HEK293 (cell line): ENCODE results near the gene RSPH3.

Experiments
- CTCF ChIA-PET: fragments of 350-600 bp; formaldehyde crosslinking; extraction: SDS; loops from one replicate; lab custom pipeline; 2021; ENCODE audit warnings: antibody characterized with exemption; lab: Yijun Ruan, JAX
- POLR2A ChIA-PET: fragments of 300-600 bp; formaldehyde crosslinking; extraction: SDS; loops from one replicate; lab custom pipeline; 2020; ENCODE audit warnings: antibody characterized with exemption, inconsistent platforms; lab: Yijun Ruan, JAX
- H3K27ac ChIP-seq: fragments of 200-500 bp; sonication (Bioruptor generic); 2 replicates; pipeline ENCODE4 v1.5.1; 2014; ENCODE audit warnings: low read depth, low read length, control low read depth, inconsistent platforms; ENCODE audit errors: extremely low read depth
- H3K36me3 ChIP-seq, 2 experiments: fragments of 200-500 bp in 1 of 2; sonication (Bioruptor generic) in 1 of 2; 1 replicate in 1 of 2; 2 replicates in 1 of 2; pipeline ENCODE4 v1.5.1; 2014 to 2017; ENCODE audit warnings: inconsistent platforms in 2 of 2, low read length in 2 of 2; ENCODE audit not compliant: control insufficient read depth in 2 of 2, insufficient read depth in 1 of 2
- H3K4me1 ChIP-seq: fragments of 200-500 bp; sonication (Bioruptor generic); 2 replicates; pipeline ENCODE4 v1.5.1; 2014; ENCODE audit warnings: mild to moderate bottlenecking, low read length, inconsistent platforms; ENCODE audit not compliant: control insufficient read depth, insufficient read depth
- H3K4me3 ChIP-seq: 2 replicates; pipeline ENCODE4 v1.5.1; 2011; ENCODE audit warnings: low read depth, mild to moderate bottlenecking, control low read depth, low read length, moderate library complexity
- H3K9me3 ChIP-seq: fragments of 200-500 bp; sonication (Bioruptor generic); 2 replicates; pipeline ENCODE4 v1.5.1; 2014; ENCODE audit warnings: low read depth, low read length, inconsistent platforms; ENCODE audit not compliant: control insufficient read depth, insufficient read depth
- BCL11A ChIP-seq: fragments of 450-650 bp; formaldehyde crosslinking; IDR thresholded peaks from 2 replicates; pipeline ENCODE4 v1.5.1; 2016; ENCODE audit warnings: low read depth, missing biosample characterization, missing genetic modification characterization
- KLF1 ChIP-seq: fragments of 450-650 bp; formaldehyde crosslinking; IDR thresholded peaks from 2 replicates; pipeline ENCODE4 v1.5.1; 2016; ENCODE audit warnings: missing biosample characterization, missing genetic modification characterization
- WT1 ChIP-seq: fragments of 450-650 bp; formaldehyde crosslinking; IDR thresholded peaks from 2 replicates; pipeline ENCODE4 v1.5.1; 2016; ENCODE audit warnings: missing biosample characterization, missing genetic modification characterization
- ZNF133 ChIP-seq: fragments of 450-650 bp; formaldehyde crosslinking; IDR thresholded peaks from 2 replicates; pipeline ENCODE4 v1.5.1; 2016; ENCODE audit warnings: missing biosample characterization, missing genetic modification characterization
- ZNF157 ChIP-seq: fragments of 450-650 bp; formaldehyde crosslinking; IDR thresholded peaks from 2 replicates; pipeline ENCODE4 v1.5.1; 2016; ENCODE audit warnings: missing biosample characterization, missing genetic modification characterization
- ZNF248 ChIP-seq: fragments of 450-650 bp; formaldehyde crosslinking; IDR thresholded peaks from 2 replicates; pipeline ENCODE4 v1.5.1; 2017; ENCODE audit warnings: missing biosample characterization, missing genetic modification characterization
- ZNF302 ChIP-seq: fragments of 450-650 bp; formaldehyde crosslinking; IDR thresholded peaks from 2 replicates; pipeline ENCODE4 v1.5.1; 2016; ENCODE audit warnings: missing biosample characterization, missing genetic modification characterization, low read depth
- ZNF521 ChIP-seq: fragments of 450-650 bp; formaldehyde crosslinking; IDR thresholded peaks from 2 replicates; pipeline ENCODE4 v1.5.1; 2017; ENCODE audit warnings: missing biosample characterization, mild to moderate bottlenecking, missing genetic modification characterization
- ZNF596 ChIP-seq: fragments of 450-650 bp; IDR thresholded peaks from 2 replicates; pipeline ENCODE4 v1.5.0; 2018; ENCODE audit warnings: missing biosample characterization, mild to moderate bottlenecking, missing genetic modification characterization, moderate library complexity
- ZNF830 ChIP-seq: fragments of 450-650 bp; IDR thresholded peaks from 2 replicates; pipeline ENCODE4 v1.5.0; 2018; ENCODE audit warnings: missing biosample characterization, missing genetic modification characterization, low read depth, mild to moderate bottlenecking, moderate library complexity
- TF ChIP-seq, protein P1 (sequence below): fragments of 450-650 bp; formaldehyde crosslinking; IDR thresholded peaks from 2 replicates; pipeline ENCODE4 v1.5.1; 2016; ENCODE audit warnings: missing biosample characterization, missing genetic modification characterization
- TF ChIP-seq, protein P2 (sequence below): IDR thresholded peaks from 2 replicates; pipeline ENCODE4 v1.6.1; 2011; ENCODE audit warnings: mild to moderate bottlenecking, low read depth, low read length, borderline replicate concordance
- TF ChIP-seq, protein P3 (sequence below): fragments of 450-650 bp; formaldehyde crosslinking; IDR thresholded peaks from 2 replicates; pipeline ENCODE4 v1.5.1; 2016; ENCODE audit warnings: missing biosample characterization, missing genetic modification characterization
- TF ChIP-seq, protein P4 (sequence below): fragments of 450-650 bp; formaldehyde crosslinking; IDR thresholded peaks from 2 replicates; pipeline ENCODE4 v1.5.1; 2016; ENCODE audit warnings: missing biosample characterization, missing genetic modification characterization, borderline replicate concordance
- TF ChIP-seq, protein P5 (sequence below): fragments of 450-650 bp; formaldehyde crosslinking; IDR thresholded peaks from 2 replicates; pipeline ENCODE4 v1.5.1; 2016; ENCODE audit warnings: missing biosample characterization, missing genetic modification characterization

RSPH3 gene

DNA sequence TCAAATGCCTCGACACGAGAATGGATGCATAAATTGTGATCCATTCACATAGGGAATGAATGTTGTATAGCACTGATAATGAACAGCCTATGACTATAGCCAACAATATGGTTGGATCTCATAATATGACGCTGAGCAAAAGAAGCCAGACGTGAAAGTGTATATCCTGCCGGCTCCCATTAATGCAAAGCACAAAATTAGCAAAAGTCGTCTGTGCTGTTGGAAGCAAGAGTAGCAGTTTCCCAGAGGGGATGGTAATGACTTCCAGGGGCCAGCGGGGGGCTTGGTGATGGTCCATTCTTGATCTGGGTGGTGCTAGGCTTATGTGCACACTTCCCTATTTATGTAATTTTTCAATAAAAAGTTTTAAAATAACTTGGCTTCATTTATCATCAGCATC, 45.8 kb upstream of the RSPH3 start (continued):
- TF ChIP-seq, protein P1, sequence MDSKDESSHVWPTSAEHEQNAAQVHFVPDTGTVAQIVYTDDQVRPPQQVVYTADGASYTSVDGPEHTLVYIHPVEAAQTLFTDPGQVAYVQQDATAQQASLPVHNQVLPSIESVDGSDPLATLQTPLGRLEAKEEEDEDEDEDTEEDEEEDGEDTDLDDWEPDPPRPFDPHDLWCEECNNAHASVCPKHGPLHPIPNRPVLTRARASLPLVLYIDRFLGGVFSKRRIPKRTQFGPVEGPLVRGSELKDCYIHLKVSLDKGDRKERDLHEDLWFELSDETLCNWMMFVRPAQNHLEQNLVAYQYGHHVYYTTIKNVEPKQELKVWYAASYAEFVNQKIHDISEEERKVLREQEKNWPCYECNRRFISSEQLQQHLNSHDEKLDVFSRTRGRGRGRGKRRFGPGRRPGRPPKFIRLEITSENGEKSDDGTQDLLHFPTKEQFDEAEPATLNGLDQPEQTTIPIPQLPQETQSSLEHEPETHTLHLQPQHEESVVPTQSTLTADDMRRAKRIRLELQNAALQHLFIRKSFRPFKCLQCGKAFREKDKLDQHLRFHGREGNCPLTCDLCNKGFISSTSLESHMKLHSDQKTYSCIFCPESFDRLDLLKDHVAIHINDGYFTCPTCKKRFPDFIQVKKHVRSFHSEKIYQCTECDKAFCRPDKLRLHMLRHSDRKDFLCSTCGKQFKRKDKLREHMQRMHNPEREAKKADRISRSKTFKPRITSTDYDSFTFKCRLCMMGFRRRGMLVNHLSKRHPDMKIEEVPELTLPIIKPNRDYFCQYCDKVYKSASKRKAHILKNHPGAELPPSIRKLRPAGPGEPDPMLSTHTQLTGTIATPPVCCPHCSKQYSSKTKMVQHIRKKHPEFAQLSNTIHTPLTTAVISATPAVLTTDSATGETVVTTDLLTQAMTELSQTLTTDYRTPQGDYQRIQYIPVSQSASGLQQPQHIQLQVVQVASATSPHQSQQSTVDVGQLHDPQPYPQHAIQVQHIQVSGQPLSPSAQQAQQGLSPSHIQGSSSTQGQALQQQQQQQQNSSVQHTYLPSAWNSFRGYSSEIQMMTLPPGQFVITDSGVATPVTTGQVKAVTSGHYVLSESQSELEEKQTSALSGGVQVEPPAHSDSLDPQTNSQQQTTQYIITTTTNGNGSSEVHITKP (tag by site-specific recombination), result no peak
- TF ChIP-seq WT1 (tag by site-specific recombination), result no peak
- no peak for TF ChIP-seq ZNF157
- TF ChIP-seq, protein P2, sequence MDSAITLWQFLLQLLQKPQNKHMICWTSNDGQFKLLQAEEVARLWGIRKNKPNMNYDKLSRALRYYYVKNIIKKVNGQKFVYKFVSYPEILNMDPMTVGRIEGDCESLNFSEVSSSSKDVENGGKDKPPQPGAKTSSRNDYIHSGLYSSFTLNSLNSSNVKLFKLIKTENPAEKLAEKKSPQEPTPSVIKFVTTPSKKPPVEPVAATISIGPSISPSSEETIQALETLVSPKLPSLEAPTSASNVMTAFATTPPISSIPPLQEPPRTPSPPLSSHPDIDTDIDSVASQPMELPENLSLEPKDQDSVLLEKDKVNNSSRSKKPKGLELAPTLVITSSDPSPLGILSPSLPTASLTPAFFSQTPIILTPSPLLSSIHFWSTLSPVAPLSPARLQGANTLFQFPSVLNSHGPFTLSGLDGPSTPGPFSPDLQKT, result no peak
- TF ChIP-seq BCL11A (tag by site-specific recombination), result no peak
- no peak for TF ChIP-seq ZNF248 (tag by site-specific recombination)
- TF ChIP-seq, protein P3, sequence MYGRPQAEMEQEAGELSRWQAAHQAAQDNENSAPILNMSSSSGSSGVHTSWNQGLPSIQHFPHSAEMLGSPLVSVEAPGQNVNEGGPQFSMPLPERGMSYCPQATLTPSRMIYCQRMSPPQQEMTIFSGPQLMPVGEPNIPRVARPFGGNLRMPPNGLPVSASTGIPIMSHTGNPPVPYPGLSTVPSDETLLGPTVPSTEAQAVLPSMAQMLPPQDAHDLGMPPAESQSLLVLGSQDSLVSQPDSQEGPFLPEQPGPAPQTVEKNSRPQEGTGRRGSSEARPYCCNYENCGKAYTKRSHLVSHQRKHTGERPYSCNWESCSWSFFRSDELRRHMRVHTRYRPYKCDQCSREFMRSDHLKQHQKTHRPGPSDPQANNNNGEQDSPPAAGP (tag by site-specific recombination), result no peak
- no peak for TF ChIP-seq ZNF521 (tag by site-specific recombination)
- TF ChIP-seq, protein P4, sequence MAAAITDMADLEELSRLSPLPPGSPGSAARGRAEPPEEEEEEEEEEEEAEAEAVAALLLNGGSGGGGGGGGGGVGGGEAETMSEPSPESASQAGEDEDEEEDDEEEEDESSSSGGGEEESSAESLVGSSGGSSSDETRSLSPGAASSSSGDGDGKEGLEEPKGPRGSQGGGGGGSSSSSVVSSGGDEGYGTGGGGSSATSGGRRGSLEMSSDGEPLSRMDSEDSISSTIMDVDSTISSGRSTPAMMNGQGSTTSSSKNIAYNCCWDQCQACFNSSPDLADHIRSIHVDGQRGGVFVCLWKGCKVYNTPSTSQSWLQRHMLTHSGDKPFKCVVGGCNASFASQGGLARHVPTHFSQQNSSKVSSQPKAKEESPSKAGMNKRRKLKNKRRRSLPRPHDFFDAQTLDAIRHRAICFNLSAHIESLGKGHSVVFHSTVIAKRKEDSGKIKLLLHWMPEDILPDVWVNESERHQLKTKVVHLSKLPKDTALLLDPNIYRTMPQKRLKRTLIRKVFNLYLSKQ (tag by site-specific recombination), result no peak

DNA sequence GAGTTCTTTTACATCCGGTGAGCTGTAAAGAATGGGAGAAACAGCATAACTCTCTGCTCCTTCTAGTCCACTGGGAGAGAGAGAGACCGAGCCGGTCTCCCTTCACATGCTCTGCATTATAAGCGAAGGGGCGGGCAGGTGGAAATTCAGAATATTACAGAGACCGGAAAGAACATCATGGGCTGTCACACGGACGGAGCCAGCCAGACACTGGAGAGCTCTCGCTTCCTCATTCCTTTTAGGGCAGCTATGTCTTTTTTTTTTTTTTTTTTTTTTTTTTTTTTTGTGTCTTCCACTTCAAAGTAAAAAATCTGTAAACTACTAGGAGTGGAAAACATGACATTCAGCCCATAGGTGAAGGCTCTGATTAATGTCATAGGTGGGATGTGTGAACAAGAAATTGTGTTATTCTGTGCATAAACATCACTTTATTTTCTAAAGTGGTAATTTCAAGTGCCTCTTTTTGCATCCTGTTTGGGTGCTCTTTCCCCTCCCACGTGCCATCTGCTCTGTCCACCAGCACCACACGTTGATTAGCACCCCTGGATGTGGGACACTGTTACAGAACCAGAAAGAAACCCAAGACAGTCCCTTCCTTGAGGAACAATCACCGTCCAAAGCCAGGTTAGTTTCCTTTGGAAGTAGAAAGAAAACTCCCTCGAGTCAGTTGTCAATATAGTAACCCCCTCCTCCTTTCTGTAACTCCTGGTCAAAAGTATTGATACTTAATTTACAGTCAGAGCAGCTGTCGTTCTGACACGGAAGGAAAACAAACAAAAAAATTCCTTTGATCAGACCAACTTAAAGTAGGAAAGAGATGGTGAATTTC, 45.1 kb upstream of the RSPH3 start, which contains the start of gene TAGAP:
Gene TAGAP (minus strand): TSS at position 93 of the 829 bp plus-strand sequence. CDS start 845 bp downstream, outside the sequence.
- POLR2A ChIA-PET, result no interaction called here
- no peaks in the 10 kb centered on the region for H3K4me1 ChIP-seq
- CTCF ChIA-PET, result interaction anchor here (0.5 to 5.4 kb wide), 13 partner anchors 9 to 901 kb away, joined by 3 to 68 read pairs (median 3); no protein-coding TSS in a partner anchor
- no peak within 1 kb of the TSS for H3K4me3 ChIP-seq
- H3K27ac ChIP-seq, result no peak within 1 kb of the TSS
- no peaks in the 10 kb centered on the region for H3K36me3 ChIP-seq
- no peaks in the 10 kb centered on the region for H3K9me3 ChIP-seq
- no peak for TF ChIP-seq ZNF596
- TF ChIP-seq ZNF133 (tag by site-specific recombination), result no peak
- TF ChIP-seq KLF1 (tag by site-specific recombination), result no peak
- TF ChIP-seq ZNF830 (tag by site-specific recombination), result no peak
- TF ChIP-seq, protein P5, sequence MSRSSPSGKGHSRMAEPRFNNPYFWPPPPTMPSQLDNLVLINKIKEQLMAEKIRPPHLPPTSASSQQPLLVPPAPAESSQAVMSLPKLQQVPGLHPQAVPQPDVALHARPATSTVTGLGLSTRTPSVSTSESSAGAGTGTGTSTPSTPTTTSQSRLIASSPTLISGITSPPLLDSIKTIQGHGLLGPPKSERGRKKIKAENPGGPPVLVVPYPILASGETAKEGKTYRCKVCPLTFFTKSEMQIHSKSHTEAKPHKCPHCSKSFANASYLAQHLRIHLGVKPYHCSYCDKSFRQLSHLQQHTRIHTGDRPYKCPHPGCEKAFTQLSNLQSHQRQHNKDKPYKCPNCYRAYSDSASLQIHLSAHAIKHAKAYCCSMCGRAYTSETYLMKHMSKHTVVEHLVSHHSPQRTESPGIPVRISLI (tag by site-specific recombination), result peak; percentile 66; the same call in 1 of the 2 replicates
- no peak for TF ChIP-seq ZNF302 (tag by site-specific recombination)
